Mucosa of descending colon (tissue), 3 donors: ENCODE data around the gene BRD3. TPM values are rescaled to one million over a fixed set of nuclear protein-coding genes. Genes with fewer than 3 reads are reported as not detected.

ENCODE experiments used
- ATAC-seq: fragments of 200-7000 bp; cut with Tn5 transposase; one replicate; pipeline ENCODE4 v1.9.1; 2020; ENCODE audit warnings: mild to moderate bottlenecking, moderate library complexity
- DNase-seq, 3 donors: peaks; one replicate each; pipeline ENCODE4 v3.0.0-alpha.2; 2020
- H3K36me3 ChIP-seq: fragments of 200-600 bp; one replicate; pipeline ENCODE4 v1.8.0; 2021; ENCODE audit warnings: low read depth, mild to moderate bottlenecking
- H3K4me1 ChIP-seq: fragments of 200-600 bp; one replicate; pipeline ENCODE4 v1.8.0; 2021; ENCODE audit warnings: low read depth, mild to moderate bottlenecking
- H3K4me3 ChIP-seq: fragments of 200-600 bp; one replicate; pipeline ENCODE4 v1.8.0; 2021; ENCODE audit warnings: mild to moderate bottlenecking
- H3K9me3 ChIP-seq: fragments of 200-600 bp; one replicate; pipeline ENCODE4 v1.8.0; 2021; ENCODE audit warnings: mild to moderate bottlenecking
- CTCF ChIP-seq: fragments of 200-600 bp; IDR thresholded peaks from one replicate; pipeline ENCODE4 v1.8.0; 2022; ENCODE audit warnings: antibody characterized with exemption, mild to moderate bottlenecking
- intact Hi-C, 2 donors: fragments of 100-400 bp; cut with DNase I in 1 of 2; cut with micrococcal nuclease in 1 of 2; formaldehyde crosslinking; loops; one replicate each; pipeline versions ENCODE4 v1.11.0 to v1.11.1; 2022; cut with DNase I, micrococcal nuclease
- total RNA-seq, 3 donors: library from RNA; stranded (reverse); fragmentation: NEBNext Ultra II Directional in 2 of 3; extraction: Animal tissue kit (Norgen Biotek cat#: 25700) in 2 of 3; gene quantifications; one replicate each; pipeline versions ENCODE4 v1.2.1 to v1.2.4, GENCODE V29; 2021 to 2023
- donor health status: DM: no; HTN: no; CAD: no; lungs with moderate emphysema.
- donor health status: DM: no; HTN: no; CAD: no.
- donor health status: DM: no; HTN: yes; CAD: no.

The BRD3 gene
- total RNA-seq, 3 donors from 2014 or later, result 19.4 to 56.0 (median 29.4) TPM

GRCh38 chr9:134032456-134033222, 35.2 kb downstream of the BRD3 start:
- H3K36me3 ChIP-seq, result peaks cover 7% of the 10 kb centered on the region

GRCh38 chr9:134031783-134032182, 36.0 kb downstream of the BRD3 start:
- DNase-seq, result peak in 1 of 3 donors; percentile 22
- TF ChIP-seq CTCF, result no peak
- intact Hi-C loops, result no loop called here
- H3K4me1 ChIP-seq, result no peaks in the 10 kb centered on the region
- H3K36me3 ChIP-seq, result peaks cover 7% of the 10 kb centered on the region
- no peak overlapping the region for H3K4me3 ChIP-seq
- no peak for ATAC-seq
- no peaks in the 10 kb centered on the region for H3K9me3 ChIP-seq

More at GRCh38 chr9:134032456-134033222, 35.2 kb downstream of the BRD3 start:
- H3K4me1 ChIP-seq, result no peaks in the 10 kb centered on the region
- DNase-seq (peak in 1 of 3 donors; percentile 11), ATAC-seq (no peak)
- H3K9me3 ChIP-seq, result no peaks in the 10 kb centered on the region
- intact Hi-C loops, result no loop called here
- H3K4me3 ChIP-seq, result no peak overlapping the region
- TF ChIP-seq CTCF, result no peak

- ATAC-seq (no peak), DNase-seq (no peak)
- H3K36me3 ChIP-seq, result peaks cover 7% of the 10 kb centered on the region
- no peak for TF ChIP-seq CTCF
- H3K4me3 ChIP-seq, result no peak overlapping the region
- intact Hi-C loops, result no loop called here
- H3K4me1 ChIP-seq, result no peaks in the 10 kb centered on the region
- H3K9me3 ChIP-seq, result no peaks in the 10 kb centered on the region
Measured at GRCh38 chr9:134030821-134031470, 36.9 kb downstream of the BRD3 start.

- no peak for TF ChIP-seq CTCF
- intact Hi-C loops, result no loop called here
- no peaks in the 10 kb centered on the region for H3K9me3 ChIP-seq
- peaks cover 5% of the 10 kb centered on the region for H3K36me3 ChIP-seq
- H3K4me3 ChIP-seq, result no peak overlapping the region
- peak in 1 of 3 donors; percentile 45 for DNase-seq
- H3K4me1 ChIP-seq, result peaks cover 2% of the 10 kb centered on the region
- ATAC-seq, result no peak
Measured at GRCh38 chr9:134029248-134030226, 38.3 kb downstream of the BRD3 start.

- Histone ChIP-seq H3K9me3 (no peaks in the 10 kb centered on the region), H3K4me1 (peaks cover 6% of the 10 kb centered on the region), H3K36me3 (peaks cover 3% of the 10 kb centered on the region), H3K4me3 (no peak overlapping the region)
- ATAC-seq (no peak), DNase-seq (no peak)
- no peak for TF ChIP-seq CTCF
- intact Hi-C loops, result no loop called here
Measured at GRCh38 chr9:134028575-134029247, 39.1 kb downstream of the BRD3 start.
